Activated naive CD4-positive, alpha-beta T cell treated with anti-CD3 and anti-CD28 coated beads, Interleukin-2, amount 50 U/mL, for 72 hours (primary cell): ENCODE data around the gene ANKRD16. TPM values are rescaled to one million over a fixed set of nuclear protein-coding genes. Genes with fewer than 3 reads are reported as not detected.

Source experiments
- ATAC-seq, 2 donors: fragments of 150-1000 bp; cut with Tn5 transposase; 2 replicates each; pipeline ENCODE4 v1.10.0; 2021; ENCODE audit warnings: mild to moderate bottlenecking in 2 of 2, moderate library complexity in 2 of 2
- DNase-seq, 2 donors: peaks; one replicate each; pipeline ENCODE4 v3.0.0; 2021 to 2022; ENCODE audit warnings: low spot score in 2 of 2
- H3K27ac Mint-ChIP-seq, 2 donors: one replicate each; pipeline ENCODE4 v1.8.0; 2022; ENCODE audit warnings: mild to moderate bottlenecking in 2 of 2, mixed read lengths in 2 of 2
- H3K36me3 Mint-ChIP-seq, 2 donors: one replicate each; pipeline ENCODE4 v1.8.0; 2022; ENCODE audit warnings: mixed read lengths in 2 of 2
- H3K9me3 Mint-ChIP-seq, 2 donors: one replicate each; pipeline ENCODE4 v1.8.0; 2022; ENCODE audit warnings: mixed read lengths in 2 of 2
- total RNA-seq, 2 donors: library from RNA; stranded (reverse); gene quantifications; one replicate each; pipeline ENCODE4 v1.2.3, GENCODE V29; 2022

The ANKRD16 gene
- 1 to 10 TPM; 3.3 to 6.8 TPM for total RNA-seq

GRCh38 chr10:5889624-5890451, at the start of gene ANKRD16, which contains the start of gene FBH1:
ANKRD16 (minus strand) TSS chr10:5889893; CDS start chr10:5889354, 539 bp downstream.
FBH1 (plus strand) TSS chr10:5890243; CDS start chr10:5890346, 103 bp downstream.
- H3K36me3 Mint-ChIP-seq = peaks cover 0 to 27% of the 10 kb centered on the region in 2 donors
- ATAC-seq (peak; percentile 87 to 90), DNase-seq (peak; percentile 99)
- H3K27ac Mint-ChIP-seq = peak within 1 kb of the TSS; percentile 81 to 88
- H3K9me3 Mint-ChIP-seq = no peaks in the 10 kb centered on the region

GRCh38 chr10:5938291-5938690, 48.6 kb upstream of the ANKRD16 start:
- Mint-ChIP-seq H3K9me3 (no peaks in the 10 kb centered on the region), H3K36me3 (peaks cover 0 to 14% of the 10 kb centered on the region in 2 donors), H3K27ac (peak overlapping the region in 1 of 2 donors; percentile 4)
- ATAC-seq (no peak), DNase-seq (no peak)

GRCh38 chr10:5937016-5937415, 47.3 kb upstream of the ANKRD16 start:
- no peak for ATAC-seq
- no peaks in the 10 kb centered on the region for H3K9me3 Mint-ChIP-seq
- H3K36me3 Mint-ChIP-seq = peaks cover 0 to 14% of the 10 kb centered on the region in 2 donors
- H3K27ac Mint-ChIP-seq = no peak overlapping the region
- no peak for DNase-seq

GRCh38 chr10:5935628-5936027, 45.9 kb upstream of the ANKRD16 start:
- Mint-ChIP-seq H3K36me3 (peaks cover 0 to 14% of the 10 kb centered on the region in 2 donors), H3K27ac (peak overlapping the region; percentile 58 to 61), H3K9me3 (no peaks in the 10 kb centered on the region)
- ATAC-seq = no peak
- no peak for DNase-seq

- Mint-ChIP-seq H3K36me3 (peaks cover 0 to 19% of the 10 kb centered on the region in 2 donors), H3K9me3 (no peaks in the 10 kb centered on the region), H3K27ac (peak overlapping the region in 1 of 2 donors; percentile 82)
- DNase-seq (no peak), ATAC-seq (no peak)
These were observed 44.3 kb upstream of the ANKRD16 start for GRCh38 chr10:5933909-5934546.

DNA sequence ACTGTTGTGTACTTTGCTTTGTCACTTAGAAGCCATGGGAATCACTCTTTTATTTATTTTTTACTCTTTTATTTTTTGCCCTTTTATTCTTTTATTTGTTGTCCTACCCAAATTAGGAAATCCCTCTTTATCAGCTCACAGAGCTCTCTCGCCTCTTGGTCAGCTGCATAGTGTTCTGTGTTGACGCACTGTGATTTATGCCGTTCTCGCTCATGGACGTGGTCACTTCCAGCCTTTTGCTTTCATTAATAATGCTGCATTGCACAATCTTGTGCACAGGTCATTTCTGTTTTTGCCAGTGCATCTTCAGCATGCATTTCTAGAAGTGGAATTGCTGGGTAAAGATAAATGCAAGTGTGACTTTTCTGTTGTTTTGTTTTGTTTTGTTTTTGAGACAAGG, 42.7 kb upstream of the ANKRD16 start:
- Mint-ChIP-seq H3K9me3 (no peaks in the 10 kb centered on the region), H3K36me3 (peaks cover 7 to 8% of the 10 kb centered on the region in 2 donors), H3K27ac (no peak overlapping the region)
- no peak for ATAC-seq
- no peak for DNase-seq

DNA sequence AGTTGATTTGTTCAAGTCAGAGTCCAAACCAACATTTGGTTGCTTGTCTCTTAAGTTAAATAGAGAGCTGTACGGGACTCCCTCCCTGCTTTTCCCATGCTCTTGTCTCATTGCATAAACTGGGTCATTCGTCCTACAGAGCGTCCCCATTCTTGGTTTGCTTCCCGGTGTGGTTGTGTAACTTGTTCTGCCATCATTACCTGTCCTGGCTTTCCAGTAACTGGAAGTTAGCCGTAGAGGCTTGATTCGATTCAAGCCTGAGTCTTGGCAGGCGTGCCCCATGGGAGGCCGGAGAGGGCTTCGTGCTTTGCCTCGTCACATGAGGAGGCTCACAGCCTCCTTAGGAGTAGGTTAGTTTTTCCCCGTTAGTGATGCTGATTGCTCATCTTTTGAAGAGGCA, 40.6 kb upstream of the ANKRD16 start:
- ATAC-seq (no peak), DNase-seq (no peak)
- Mint-ChIP-seq H3K9me3 (no peaks in the 10 kb centered on the region), H3K27ac (peak overlapping the region in 1 of 2 donors; percentile 4), H3K36me3 (peaks cover 14 to 21% of the 10 kb centered on the region in 2 donors)

DNA sequence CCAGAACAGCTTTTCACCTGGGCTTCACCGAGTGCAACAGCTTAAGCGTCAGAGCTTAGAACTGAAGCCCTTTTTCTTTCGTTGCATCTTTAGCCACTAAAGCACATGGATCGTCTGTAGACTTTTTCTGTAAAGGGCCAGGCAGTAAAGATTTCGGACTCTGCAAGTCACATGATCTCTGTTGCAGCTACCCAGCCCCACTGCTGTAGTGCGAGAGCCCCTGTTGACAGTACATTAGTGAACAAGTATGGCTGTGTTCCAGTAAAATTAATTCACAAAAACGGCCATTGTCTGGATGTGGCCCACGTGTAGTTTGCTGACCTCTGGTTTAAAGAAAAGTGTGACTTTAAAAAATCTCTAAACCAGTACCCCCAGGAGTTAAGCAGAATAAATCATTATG, 39.7 kb upstream of the ANKRD16 start:
- Mint-ChIP-seq H3K27ac (no peak overlapping the region), H3K9me3 (no peaks in the 10 kb centered on the region), H3K36me3 (peaks cover 15 to 27% of the 10 kb centered on the region in 2 donors)
- DNase-seq (no peak), ATAC-seq (no peak)

- ATAC-seq (no peak), DNase-seq (no peak)
- Mint-ChIP-seq H3K27ac (no peak overlapping the region), H3K9me3 (no peaks in the 10 kb centered on the region), H3K36me3 (peaks cover 21 to 27% of the 10 kb centered on the region in 2 donors)
These were observed 37.6 kb upstream of the ANKRD16 start for GRCh38 chr10:5927306-5927705.

DNA sequence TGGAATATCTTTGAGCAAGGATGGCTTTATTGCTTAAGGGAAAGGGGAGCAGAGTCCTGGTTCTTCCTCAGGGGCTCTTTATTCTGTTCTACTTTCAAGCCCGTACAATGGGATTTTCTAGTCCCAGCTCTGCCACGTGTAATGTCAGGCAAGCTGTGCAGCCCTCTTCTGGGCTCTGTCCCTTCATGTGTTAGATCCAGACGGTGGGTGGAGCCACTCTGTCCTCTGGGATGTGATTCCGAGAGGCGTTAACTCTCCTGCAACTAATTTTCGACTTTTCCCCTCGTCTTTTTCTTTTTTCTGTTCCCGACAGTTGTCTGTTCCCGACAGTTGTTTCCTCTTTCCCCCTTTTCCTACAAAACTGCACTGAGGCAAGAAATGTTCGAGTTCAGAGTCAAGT, 35.2 kb upstream of the ANKRD16 start:
- DNase-seq (no peak), ATAC-seq (no peak)
- Mint-ChIP-seq H3K27ac (peak overlapping the region in 1 of 2 donors; percentile 22), H3K36me3 (peaks cover 26 to 44% of the 10 kb centered on the region in 2 donors), H3K9me3 (no peaks in the 10 kb centered on the region)

DNA sequence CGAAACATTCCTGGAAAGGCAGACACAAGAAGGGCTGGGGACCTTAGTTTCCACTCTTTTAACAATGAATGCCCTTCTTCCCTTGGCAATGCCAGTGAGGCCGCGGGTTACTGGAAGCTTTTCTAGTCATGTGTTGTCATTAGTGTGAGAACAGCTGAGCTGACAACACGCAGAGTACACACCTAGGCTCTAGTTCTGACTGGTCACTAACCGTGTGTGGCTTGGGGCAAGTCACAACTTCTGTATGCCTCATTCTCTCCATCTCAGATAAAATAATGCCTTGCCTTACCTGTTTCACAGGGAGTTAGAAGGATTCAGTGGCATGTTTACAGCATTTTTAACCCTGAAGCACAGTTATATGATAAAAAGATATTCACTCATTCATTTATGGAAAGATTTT, 32.1 kb upstream of the ANKRD16 start:
- Mint-ChIP-seq H3K9me3 (no peaks in the 10 kb centered on the region), H3K36me3 (peaks cover 22 to 37% of the 10 kb centered on the region in 2 donors), H3K27ac (no peak overlapping the region)
- no peak for DNase-seq
- peak in 1 of 2 donors; percentile 40 for ATAC-seq

DNA sequence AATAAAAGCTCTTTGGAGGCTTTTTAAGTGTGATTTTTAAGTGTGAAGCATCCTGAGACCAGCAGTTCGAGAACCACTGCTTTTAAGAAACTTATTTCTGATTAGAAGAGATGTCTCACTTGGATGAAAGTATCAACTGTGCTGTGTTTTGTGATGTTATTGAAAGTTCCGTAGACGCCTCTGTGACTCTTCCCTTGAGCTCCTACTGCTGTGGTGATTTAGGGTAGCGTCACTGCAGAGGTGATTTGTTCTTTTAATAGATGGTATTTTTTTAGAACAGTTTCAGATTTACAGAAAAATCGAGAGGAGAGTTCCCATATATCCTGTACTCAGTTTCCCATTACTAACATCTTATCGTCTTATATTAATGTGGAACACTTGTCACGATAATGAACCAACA, 29.9 kb upstream of the ANKRD16 start:
- H3K36me3 Mint-ChIP-seq = peaks cover 21 to 38% of the 10 kb centered on the region in 2 donors
- no peak for ATAC-seq
- DNase-seq = no peak
- H3K9me3 Mint-ChIP-seq = no peaks in the 10 kb centered on the region
- H3K27ac Mint-ChIP-seq = no peak overlapping the region

GRCh38 chr10:5918763-5919162, 29.1 kb upstream of the ANKRD16 start:
- Mint-ChIP-seq H3K27ac (no peak overlapping the region), H3K9me3 (no peaks in the 10 kb centered on the region), H3K36me3 (peaks cover 14 to 38% of the 10 kb centered on the region in 2 donors)
- DNase-seq (no peak), ATAC-seq (no peak)

DNA sequence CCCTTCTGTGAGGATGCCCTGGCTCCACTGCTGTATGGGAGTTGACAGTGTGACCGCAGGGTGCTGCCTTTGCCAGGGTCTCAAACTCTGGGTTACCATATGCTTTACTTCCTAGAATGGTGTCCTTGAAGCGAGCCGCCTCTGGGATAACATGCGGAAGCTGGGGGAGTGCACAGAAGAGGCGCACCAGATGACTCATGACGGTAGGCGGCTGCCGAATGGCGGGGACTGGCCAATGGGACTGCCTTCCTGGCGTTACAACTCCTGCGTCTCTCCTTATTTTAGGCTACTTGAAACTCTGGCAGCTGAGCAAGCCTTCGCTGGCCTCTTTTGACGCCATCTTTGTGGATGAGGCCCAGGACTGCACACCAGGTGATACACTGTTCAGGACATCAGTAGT, 27.6 kb upstream of the ANKRD16 start:
- DNase-seq (no peak), ATAC-seq (no peak)
- peaks cover 19 to 38% of the 10 kb centered on the region in 2 donors for H3K36me3 Mint-ChIP-seq
- no peaks in the 10 kb centered on the region for H3K9me3 Mint-ChIP-seq
- no peak overlapping the region for H3K27ac Mint-ChIP-seq

GRCh38 chr10:5915451-5915850, 25.8 kb upstream of the ANKRD16 start:
- peaks cover 20 to 26% of the 10 kb centered on the region in 2 donors for H3K36me3 Mint-ChIP-seq
- ATAC-seq (no peak), DNase-seq (no peak)
- peak overlapping the region in 1 of 2 donors; percentile 10 for H3K27ac Mint-ChIP-seq
- no peaks in the 10 kb centered on the region for H3K9me3 Mint-ChIP-seq

- Mint-ChIP-seq H3K9me3 (no peaks in the 10 kb centered on the region), H3K36me3 (peaks cover 20 to 21% of the 10 kb centered on the region in 2 donors), H3K27ac (peak overlapping the region in 1 of 2 donors; percentile 59)
- ATAC-seq (no peak), DNase-seq (no peak)
These were observed 24.0 kb upstream of the ANKRD16 start for GRCh38 chr10:5913736-5914135.

GRCh38 chr10:5911670-5912069, 22.0 kb upstream of the ANKRD16 start:
- no peak for DNase-seq
- H3K36me3 Mint-ChIP-seq = peaks cover 13 to 25% of the 10 kb centered on the region in 2 donors
- H3K9me3 Mint-ChIP-seq = no peaks in the 10 kb centered on the region
- H3K27ac Mint-ChIP-seq = peak overlapping the region in 1 of 2 donors; percentile 79
- ATAC-seq = no peak
